ENCODE data around the gene YWHAQ.

Gene YWHAQ

DNA sequence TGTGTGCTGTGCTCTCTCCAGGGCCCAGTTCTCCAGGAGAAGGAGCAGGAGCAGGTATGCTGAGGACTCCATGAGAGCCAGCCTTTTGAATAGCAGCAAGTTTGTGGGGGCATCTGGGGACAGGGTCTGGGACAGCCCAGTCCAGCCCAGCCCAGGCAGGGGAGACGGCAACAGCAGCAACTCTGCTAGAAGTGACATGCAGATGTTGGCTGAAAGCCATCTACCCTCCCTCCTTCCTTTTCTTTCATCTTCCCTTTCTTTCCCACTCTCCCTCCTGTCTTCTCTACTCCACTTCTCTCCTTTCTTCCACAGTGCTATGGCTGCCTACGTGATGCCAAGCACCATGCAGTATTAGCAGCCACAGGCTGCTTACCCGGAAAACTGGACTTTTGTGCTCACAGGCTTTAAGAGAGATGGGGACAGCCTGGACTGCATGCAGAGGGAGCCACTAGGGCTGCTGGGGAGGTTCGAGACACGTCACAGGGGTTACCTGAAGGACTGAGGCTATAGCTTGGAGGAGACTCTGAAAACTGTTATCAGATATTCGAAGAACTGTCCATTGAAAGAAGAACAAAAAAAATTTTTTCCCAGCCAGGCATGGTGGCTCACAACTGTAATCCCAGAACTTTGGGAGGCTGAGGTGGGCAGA is 23.8 kb upstream of the YWHAQ start:
- peak; percentile 30 for DNase-seq

DNA sequence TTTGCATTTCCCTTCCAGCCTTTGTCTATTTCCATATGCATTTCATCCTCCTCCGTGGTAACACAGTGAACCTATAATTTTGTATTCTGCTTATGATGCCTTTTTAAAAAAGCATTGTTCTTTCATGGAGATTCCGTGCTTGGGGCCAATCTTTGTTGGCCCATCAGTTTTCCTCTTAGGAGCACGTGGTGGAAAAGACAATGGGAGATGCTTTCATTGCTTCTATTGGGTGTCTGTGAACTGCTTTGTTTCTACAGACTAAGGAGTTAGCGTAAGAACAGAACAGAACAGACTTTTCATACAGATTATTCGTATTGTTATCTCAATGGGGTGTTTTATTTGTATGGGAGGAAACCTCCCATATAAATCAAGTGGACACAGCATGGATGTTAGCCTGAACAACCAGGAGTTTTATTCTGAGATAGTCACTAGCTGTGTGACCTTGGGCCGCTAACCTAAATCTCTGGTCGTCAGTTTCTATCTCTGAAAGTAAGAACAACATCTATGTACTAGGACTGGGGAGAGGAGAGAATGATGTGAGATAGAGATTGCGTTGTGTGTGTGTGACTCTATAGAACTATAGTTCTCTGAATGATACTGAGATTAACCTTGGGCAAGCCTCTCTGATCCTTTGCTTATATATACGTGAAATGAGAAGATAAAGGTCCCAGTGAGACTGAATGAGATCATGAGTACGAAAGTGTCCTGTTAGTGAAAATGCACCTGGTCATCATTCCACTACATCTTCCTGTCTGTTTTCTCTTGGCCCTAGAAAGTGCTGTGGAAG is 22.9 kb upstream of the YWHAQ start:
- DNase-seq: no peak

DNA sequence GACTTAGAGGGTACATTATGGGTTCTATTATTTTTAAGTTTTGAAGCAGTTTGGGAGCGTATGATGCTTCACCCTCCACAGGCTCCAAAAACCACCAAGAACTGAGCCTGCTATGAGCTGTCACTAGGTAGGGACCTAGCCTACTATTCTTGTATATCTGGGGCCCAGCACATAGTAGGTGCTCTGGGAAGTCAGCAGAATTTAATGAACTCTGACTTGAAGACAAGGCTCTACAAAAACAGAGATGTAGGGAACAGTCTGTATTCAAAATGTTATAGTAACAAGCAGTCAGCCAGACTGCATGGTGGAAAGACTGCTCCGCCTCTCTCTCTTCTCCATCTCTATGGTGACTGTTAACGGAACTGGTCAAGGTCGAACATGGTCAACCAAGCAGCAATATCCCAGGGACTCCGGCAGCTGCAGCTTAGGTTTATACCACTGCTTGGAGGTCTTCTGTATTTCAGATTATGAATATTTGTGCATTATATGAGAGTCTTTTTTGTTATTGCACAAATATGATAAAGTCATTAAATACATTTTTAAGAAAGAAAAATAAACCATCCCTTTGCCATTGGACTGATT is 22.2 kb upstream of the YWHAQ start:
- DNase-seq: no peak

DNA sequence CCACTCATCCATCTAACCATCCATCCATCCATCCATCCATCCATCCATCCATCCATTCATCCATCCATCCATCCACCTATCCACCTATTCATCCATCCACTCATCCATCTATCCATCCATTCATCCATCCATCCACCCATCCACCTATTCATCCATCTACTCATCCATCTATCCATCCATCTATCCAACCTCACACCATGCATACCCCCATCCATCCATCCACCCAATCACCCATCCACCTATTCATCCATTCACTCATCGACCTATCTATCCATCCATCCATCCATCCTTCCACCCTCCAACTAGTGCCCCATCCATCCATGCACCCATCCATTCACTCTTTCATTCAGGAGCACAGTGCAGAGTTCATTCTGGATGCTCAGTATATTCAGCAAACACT is 21.5 kb upstream of the YWHAQ start:
- DNase-seq: no peak

DNA sequence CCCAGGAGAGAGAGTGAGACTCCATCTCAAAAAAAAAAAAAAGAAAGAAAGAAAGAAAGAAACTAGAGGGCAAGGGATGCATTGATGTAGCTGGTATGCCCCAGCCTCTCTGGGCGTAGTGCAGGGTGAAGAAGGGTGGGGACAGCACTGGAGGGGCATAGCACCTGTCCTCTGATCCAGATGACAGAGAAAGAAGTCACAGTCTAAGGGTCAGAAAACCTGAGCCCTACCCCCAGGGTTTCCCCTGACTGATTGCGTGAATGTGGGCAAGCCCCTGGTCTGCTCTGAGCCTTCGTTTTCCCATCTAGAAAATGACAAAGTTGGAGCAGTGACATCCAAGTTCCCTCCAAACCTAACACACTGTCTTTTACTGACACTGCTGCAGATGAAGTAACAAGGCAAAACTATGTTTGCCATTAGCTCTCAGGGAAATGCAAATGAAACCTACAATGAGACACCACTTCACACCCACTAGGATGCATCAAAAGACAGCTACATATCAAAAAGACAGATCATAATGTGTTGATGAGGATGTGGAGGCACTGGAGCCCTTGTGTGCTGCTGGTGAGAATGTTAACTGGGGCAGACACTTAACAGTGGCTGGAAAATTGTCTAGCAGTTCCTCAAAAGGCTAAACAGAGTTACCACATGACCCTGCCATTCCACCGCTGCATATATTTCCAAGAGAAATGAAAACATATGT is 19.5 kb upstream of the YWHAQ start:
- DNase-seq: no peak

DNA sequence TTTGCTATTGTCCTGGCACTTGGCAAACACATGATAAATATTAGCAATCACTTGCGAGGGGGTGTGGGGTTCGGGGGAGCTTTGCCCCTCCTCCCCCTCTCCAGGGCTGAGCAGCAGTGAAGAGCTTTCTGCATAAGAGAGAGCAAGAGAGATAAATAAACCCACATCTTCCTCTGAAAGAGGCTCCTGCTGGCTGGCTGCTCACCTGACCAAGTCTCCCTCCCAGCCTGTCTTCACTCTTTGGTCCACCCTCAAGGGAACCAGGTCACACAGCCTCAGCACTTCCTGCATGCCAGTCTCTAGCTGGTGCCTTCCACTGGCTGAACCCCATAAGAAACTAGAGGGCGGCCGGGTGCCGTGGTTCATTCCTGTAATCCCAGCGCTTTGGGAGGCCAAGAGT is 18.5 kb upstream of the YWHAQ start:
- DNase-seq: no peak

DNA sequence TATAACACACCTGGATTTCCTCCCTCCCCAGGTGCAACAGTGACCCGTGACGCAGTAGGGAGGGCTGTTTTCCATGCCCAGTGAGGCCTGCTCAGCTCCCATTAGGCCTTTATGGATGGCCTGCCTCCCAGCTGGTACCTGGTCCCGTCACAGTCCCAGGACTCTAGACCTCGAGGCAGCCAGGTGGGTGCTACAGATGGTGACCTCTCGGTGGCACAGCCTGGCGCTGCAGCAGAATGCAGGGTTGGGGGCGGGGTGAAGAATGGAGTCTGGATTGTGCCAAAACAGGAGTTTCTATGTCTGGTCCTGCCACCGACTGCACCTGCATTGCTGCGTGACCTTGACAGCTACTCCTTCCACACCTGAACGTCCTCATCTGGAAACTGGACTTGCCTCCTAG is 18.0 kb upstream of the YWHAQ start:
- DNase-seq: no peak

DNA sequence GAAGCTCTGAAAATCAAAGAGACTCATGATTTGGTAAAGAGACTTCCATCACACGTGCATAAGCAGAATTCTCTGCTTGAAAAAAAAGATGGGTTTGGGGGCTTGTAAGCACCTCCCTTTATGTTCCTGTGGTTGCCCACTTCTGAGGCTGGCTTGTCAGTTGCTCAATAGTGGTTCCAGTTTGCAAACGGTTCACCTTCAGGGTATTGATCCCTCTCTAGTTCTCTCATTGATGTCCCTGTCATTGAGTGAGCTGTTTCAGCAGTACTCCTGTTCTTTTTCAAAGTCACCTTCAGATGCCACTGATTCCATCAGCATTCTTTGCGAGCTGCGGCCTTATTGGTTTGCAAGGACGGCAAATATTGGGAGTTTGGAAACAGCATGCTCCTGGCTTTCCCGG is 17.1 kb upstream of the YWHAQ start:
- no peak for DNase-seq

DNA sequence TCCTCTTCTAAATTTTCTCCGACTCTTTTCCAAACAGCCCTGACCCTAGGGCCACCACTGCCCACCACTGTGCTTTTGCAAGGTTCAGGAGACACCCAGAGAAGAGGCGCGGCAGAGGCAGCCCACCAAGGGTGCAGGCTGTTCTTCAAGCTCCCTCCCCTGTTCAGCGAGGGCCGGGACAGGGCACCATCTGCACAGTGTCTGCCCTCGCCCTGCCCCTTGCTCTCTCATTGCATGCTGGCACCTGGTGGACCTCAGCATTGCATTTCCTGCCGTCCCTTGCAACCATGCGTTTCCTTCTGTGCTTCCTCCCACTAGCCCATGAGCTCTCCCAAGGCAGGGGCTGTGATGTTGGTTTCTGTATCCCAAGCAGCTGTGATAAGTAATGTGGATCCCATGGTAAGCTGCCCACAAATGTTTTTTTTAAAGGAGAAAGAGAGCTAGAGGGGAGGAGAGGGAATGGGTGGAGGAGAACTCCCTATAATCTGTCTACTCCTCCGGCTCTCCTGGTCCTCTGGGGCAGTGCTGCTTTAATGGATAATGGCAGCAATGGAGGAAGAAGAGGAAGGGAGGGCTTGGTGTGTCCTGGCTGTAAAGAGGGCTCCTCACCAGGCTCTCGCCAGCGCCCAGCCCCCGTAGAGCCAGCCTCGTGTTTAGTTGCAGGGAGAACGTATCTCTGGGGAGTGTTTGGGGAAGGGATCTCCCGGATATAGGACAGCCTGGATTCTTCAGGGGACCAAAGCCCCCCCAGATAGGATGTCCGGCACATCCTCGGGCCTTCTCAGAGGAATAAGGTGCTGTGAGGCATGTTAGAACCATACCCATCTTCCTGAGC is 15.6 kb upstream of the YWHAQ start:
- no peak for DNase-seq

DNA sequence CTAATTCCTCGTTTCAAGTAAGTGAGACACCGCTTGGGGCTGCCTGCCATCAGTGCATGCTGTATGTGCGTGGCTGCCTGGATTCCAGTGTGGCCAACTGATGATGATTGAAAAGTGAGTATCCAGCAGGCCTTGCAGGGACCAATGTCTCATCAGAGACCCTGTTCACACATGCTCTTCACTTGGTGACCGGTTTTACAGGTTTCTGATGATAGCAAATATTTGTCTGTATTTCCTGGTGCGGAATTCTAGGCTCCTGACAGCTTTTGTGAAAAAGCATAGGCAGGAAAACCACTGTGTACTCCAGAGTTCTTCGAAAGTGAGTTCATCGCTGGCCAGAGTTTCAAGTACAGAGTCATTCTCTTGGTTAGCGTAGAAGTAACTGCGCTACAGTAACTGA is 13.8 kb upstream of the YWHAQ start:
- DNase-seq: no peak

DNA sequence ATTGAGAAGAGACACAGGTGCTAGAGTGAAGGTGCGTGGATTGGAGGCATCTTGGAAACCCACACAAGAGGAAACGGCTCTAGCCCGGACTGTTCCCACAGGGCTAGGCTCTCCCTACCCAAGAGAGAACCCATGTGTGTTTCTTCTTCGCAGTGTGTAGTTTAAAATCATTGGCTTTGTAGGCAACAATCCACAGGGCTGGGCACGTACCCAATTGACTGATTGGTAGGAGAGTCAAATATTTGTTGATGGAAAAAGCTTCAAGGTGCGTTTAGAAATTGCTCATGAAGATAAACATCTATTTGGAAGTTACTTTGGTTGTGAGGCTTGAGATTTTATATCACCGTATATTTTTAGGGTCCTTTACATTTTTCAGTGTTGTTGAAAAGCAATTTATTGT is 13.2 kb upstream of the YWHAQ start:
- no peak for DNase-seq

DNA sequence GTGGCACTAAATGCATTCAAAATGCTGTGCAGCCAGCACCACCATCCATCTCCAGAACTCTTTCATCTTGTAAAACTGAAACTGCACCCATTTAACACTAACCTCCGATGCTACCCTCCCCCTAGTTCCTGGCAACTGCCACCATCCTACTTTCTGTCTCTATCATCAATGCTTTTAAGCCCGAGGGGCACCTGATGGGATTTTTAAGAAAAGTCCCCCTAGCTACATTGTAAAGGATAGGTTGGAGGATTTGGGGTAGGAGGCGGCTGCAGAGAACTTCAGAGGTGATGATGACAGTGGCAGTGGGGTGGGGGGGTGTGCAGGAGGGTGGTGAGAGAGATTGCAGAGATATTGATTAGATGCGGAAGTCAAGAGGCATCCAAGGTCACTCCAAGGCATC is 10.8 kb upstream of the YWHAQ start:
- no peak for DNase-seq

DNA sequence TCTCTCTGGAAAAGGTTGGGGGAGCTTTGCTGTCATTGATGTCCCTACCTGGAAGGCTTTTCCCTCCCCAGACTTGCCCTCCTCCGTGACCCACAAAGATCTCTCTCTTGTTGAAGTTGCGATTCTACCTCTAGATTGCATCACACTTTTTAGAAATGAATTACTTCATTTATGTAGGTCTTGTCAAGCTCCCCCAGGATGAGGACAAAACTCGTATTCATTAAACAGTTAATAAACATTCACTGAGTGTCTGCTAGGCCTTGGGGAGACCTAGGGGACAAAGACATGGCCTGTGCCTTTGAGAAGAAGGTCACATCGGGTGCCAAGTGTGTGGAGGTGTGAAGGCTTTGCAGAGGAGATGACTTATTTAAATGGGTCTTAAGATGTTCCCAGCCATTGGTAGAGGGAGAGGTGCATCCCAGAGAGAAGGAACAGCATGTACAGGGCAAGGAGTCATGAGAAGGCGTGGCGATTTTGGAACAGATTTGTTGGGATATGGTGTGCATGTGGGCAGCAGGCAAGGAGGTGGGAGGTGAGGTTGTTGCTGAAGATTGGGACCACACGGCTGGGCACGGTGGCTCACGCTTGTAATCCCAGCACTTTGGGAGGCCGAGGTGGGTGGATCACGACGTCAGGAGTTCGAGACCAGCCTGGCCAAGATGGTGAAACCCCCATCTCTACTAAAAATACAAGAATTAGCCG is 9.8 kb upstream of the YWHAQ start:
- DNase-seq: no peak

DNA sequence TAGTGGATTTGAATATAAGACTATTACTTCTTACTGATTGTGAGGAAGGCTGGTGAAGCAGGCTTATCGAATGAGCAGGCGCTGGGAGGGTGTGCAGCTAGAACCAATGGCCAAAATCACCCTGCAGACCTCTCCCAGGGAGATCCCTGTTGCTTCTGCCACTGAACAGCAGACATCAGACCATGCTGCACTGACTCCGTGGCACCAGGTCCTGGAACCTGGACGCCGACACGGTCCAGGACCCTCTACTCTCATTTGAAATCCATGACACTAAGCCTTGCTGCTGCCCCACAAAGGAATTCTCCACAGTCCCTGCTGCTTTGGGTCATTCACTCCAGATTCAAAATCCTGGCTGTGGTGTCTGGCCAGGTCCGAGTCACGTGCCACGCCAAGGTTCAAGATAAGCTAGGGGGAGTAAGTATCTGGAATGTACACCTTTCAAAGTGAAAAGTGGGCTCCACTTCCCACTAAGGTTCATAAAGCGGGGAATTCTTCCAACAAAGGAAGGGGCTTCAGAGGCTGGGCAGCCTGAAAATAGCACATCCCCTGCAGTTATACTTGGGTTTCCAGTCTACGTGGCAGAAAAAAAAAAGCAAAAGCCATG is 9.0 kb upstream of the YWHAQ start:
- no peak for DNase-seq

DNA sequence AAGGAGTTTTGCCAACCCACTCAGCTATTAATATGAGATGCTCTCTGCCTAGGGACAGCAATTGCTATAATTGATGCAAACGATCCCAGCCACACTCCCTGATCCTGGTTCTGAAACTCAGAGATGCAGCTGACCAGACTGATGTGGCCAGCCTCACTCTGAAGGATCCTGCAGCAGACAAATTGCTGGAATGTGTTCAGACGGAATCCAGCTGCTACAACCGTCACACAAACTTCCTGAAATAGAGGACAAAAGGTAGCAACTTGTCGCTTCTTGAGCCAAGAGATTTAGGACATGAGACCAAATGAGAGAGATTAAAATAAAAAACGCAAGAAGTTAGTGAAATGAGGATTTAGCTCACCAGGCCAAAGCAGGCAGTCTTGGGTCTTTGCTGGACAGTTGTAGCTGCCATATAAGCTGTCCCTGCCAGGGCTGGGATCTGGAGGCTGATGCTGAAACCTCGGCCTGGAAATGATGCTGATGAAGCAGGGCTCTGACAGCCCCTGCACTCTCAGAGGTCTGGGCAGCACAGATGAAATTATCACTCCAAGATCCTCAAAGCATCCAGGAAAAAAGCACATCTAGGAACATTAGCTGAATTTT is 8.3 kb upstream of the YWHAQ start:
- no peak for DNase-seq

DNA sequence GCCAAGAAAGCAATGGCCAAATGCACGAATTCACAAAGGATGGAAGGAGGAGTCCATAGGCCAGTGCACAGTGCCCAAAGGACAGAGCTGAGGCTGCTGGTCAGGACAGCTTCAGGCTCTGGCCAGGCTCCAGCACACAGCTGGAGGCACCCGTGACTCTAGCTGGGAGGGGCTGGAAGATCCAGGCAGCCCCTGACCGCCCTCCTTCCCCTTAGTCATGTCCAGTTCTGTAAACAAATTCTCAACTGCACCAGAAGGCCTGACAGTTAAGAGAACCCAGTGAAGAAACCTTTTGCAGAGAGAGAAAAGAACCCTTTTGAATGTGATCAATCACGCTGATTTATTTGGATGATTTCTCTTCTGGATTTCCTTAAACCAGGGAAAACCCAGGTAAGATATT is 7.7 kb upstream of the YWHAQ start:
- peak; percentile 77 for DNase-seq

DNA sequence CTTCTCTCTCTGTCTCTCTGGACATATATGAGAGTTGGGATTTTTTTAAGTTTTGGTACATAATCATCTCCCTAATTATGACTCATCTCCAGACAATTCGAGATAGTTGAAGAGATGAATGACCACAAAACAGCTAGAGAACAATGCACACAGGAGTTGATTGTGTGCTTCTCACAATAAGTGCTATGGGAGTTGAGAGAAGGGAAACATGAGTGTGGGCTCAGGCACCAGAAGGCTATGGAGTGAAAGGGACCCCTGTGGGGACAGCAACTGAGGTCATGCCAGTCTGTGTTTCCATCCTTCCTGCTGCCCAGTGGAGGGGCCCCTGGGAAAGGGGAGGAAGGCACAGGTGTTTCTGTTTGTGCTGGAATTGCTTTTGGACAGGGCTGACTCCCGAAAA is 6.5 kb upstream of the YWHAQ start:
- DNase-seq: peak; percentile 72

DNA sequence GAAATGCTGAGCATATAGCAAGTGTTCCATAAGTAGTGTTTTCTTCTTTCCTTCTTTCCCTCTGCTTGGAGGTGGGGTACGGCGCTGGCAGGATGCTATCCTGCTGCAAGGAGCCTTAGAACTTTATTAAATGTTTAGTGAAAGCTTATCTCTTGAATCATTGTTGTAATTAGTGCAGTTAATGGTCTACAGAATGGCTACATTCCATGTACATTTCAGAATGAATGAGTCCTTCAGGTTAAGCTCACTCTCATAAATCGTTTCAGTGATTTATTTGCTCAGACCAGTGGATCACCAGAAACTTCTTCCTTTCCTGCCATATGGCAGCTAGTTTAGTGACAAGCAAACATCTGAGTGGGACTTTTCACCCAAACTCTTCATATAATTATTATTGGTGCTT is 3.3 kb upstream of the YWHAQ start:
- DNase-seq: no peak

DNA sequence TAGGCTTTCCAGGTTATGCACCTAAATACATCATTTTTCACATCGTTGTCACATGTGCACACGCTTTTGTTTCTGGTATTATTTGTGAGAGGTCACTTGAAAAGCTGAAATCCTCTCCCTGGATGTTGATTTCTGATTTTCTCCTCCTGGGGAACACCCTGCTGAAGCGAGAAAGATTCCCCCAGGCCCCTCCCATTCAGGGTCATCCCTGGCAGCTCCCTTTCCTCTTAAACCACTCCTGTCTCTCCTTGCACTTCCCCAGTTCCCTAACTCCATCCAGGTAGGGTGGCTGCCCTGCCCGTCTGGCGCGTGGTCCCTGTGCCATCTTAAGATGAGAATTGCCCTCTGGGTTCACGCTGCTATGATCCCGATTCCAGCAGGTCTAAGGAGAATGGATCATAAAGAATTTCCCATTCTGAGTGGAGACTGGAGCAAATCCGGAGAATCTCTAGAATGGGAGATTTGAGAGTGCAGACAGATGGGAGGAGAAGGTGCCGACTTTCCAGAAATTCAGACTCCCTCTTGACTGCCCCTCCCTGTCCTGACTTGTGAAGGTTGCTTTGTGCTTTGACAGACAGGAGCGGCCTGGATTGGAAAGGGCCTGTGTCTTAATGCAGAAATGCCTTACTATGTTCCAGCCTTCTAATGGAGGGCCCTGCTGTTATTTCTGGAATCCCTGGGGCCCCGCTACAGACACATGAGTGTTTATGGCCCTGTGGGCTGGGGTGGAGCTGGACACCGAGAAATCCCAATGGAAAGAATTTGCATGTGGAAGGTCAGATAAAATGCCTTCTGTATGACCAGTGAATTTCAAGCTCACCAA is 1.3 kb upstream of the YWHAQ start:
- no peak for DNase-seq

DNA sequence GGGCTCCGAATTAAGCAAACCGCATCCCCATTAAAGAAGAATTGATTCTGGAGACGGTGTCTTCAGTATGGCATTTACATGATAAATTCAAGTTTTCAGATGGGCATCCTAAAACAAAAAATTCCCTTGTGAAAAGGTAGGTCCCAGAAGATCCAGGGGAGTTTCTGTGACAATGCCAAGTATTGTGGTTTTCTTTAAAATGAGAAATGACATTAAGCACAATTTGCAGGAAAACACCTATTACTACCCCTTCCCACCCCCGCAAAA is 689 bp upstream of the YWHAQ start:
- no peak for DNase-seq
